Esophagus muscularis mucosa (tissue), 4 donors: ENCODE results near the gene MDK. TPM values are rescaled to one million over a fixed set of nuclear protein-coding genes. Genes with fewer than 3 reads are reported as not detected.

Experiments
- DNase-seq: peaks from one replicate; pipeline ENCODE4 v3.0.0-alpha.2; 2017; ENCODE audit errors: extremely low spot score
- H3K27ac ChIP-seq, 4 donors: fragments of 200-600 bp; sonication (generic); replicated peaks in 1 of 4; 1 replicate in 3 of 4; 2 replicates in 1 of 4; pipeline ENCODE4 v1.5.1; 2016 to 2019; ENCODE audit warnings: mild to moderate bottlenecking in 1 of 4
- H3K27me3 ChIP-seq, 4 donors: fragments of 200-600 bp; sonication (generic); one replicate each; pipeline versions ENCODE4 v1.5.1 to v1.6.0; 2016 to 2019
- H3K36me3 ChIP-seq, 4 donors: fragments of 200-600 bp; sonication (generic); one replicate each; pipeline ENCODE4 v1.5.1; 2016 to 2019
- H3K4me1 ChIP-seq, 4 donors: fragments of 200-600 bp; sonication (generic); one replicate each; pipeline ENCODE4 v1.5.1; 2016 to 2019
- H3K4me3 ChIP-seq, 4 donors: fragments of 200-600 bp; sonication (generic); 1 replicate in 2 of 4; 2 replicates in 2 of 4; pipeline ENCODE4 v1.5.1; 2016 to 2019; ENCODE audit warnings: mild to moderate bottlenecking in 4 of 4, moderate library complexity in 1 of 4
- H3K9me3 ChIP-seq, 4 donors: fragments of 200-600 bp; sonication (generic); 1 replicate in 3 of 4; 2 replicates in 1 of 4; pipeline ENCODE4 v1.5.1; 2016 to 2019
- CTCF ChIP-seq, 3 experiments: fragments of 200-600 bp in 2 of 3; fragments of 450-650 bp in 1 of 3; sonication (generic) in 2 of 3; IDR thresholded peaks; one replicate each; pipeline ENCODE4 v1.5.1; 2017 to 2019; ENCODE audit warnings: antibody characterized with exemption in 3 of 3, mild to moderate bottlenecking in 2 of 3, moderate library complexity in 1 of 3
- EP300 ChIP-seq: sonication (generic); formaldehyde crosslinking; IDR thresholded peaks from one replicate; pipeline ENCODE4 v1.6.1; 2017; ENCODE audit warnings: antibody characterized with exemption
- POLR2A ChIP-seq: fragments of 450-650 bp; IDR thresholded peaks from one replicate; pipeline ENCODE4 v1.6.1; 2017; ENCODE audit warnings: antibody characterized with exemption, moderate library complexity, mild to moderate bottlenecking, low read depth
- POLR2AphosphoS5 ChIP-seq, 2 donors: sonication (generic); formaldehyde crosslinking; IDR thresholded peaks; one replicate each; pipeline ENCODE4 v1.6.1; 2017; ENCODE audit warnings: antibody characterized with exemption in 2 of 2
- WGBS: methylation state at CpG from one replicate; pipeline ENCODE4 v1.1.5; 2018; 5-methylcytosine and 5-hydroxymethylcytosine counted together
- intact Hi-C: fragments of 100-400 bp; cut with DNase I; formaldehyde crosslinking; loops from one replicate; pipeline ENCODE4 v1.15.1; 2023
- total RNA-seq, 4 donors: library from RNA; depleted of rRNA; stranded (reverse); fragments of >200 nt; gene quantifications; one replicate each; pipeline versions ENCODE4 v1.1.0 to v1.2.1, GENCODE V29; 2016

Gene MDK
- total RNA-seq, 4 donors from 2014 or later = 1.2 to 12.8 (median 11.8) TPM

- Histone ChIP-seq H3K36me3 (peaks cover 0 to 27% (median 18%) of the 10 kb centered on the region in 4 donors), H3K27me3 (no peaks in the 10 kb centered on the region), H3K4me1 (peaks cover 52 to 79% (median 63%) of the 10 kb centered on the region in 4 donors), H3K27ac (no peak overlapping the region), H3K4me3 (no peak overlapping the region), H3K9me3 (no peaks in the 10 kb centered on the region)
- DNase-seq = no peak
- WGBS = 87% methylated on average over 3 of the region's 3 CpGs
- intact Hi-C loops = no loop called here
- TF ChIP-seq CTCF (IDR thresholded peaks at IDR 0.05) (no peak), EP300 (no peak), POLR2A (no peak), POLR2AphosphoS5 (IDR thresholded peaks at IDR 0.05) (no peak)
These were observed 16.7 kb upstream of the MDK start for GRCh38 chr11:46364791-46365190.

GRCh38 chr11:46366260-46366659 lies 15.2 kb upstream of the MDK start:
- no peak for TF ChIP-seq EP300
- no peak for TF ChIP-seq POLR2A
- TF ChIP-seq CTCF (IDR thresholded peaks at IDR 0.05) = no peak
- no peak for TF ChIP-seq POLR2AphosphoS5 (IDR thresholded peaks at IDR 0.05)
- intact Hi-C loops = loop anchor here (2.0 kb wide), 1 partner anchor 13 kb away; no protein-coding TSS in a partner anchor
- WGBS = 87% methylated on average over 13 of the region's 22 CpGs
- Histone ChIP-seq H3K9me3 (no peaks in the 10 kb centered on the region), H3K4me3 (no peak overlapping the region), H3K27me3 (no peaks in the 10 kb centered on the region), H3K27ac (no peak overlapping the region), H3K36me3 (peaks cover 0 to 42% (median 32%) of the 10 kb centered on the region in 4 donors), H3K4me1 (peaks cover 41 to 65% (median 52%) of the 10 kb centered on the region in 4 donors)
- no peak for DNase-seq

GRCh38 chr11:46366661-46367161 lies 14.8 kb upstream of the MDK start:
- DNase-seq = no peak
- Histone ChIP-seq H3K4me3 (no peak overlapping the region), H3K4me1 (peaks cover 37 to 60% (median 47%) of the 10 kb centered on the region in 4 donors), H3K27me3 (no peaks in the 10 kb centered on the region), H3K9me3 (no peaks in the 10 kb centered on the region), H3K27ac (peak overlapping the region in 1 of 4 donors; percentile 8), H3K36me3 (peaks cover 0 to 46% (median 37%) of the 10 kb centered on the region in 4 donors)
- 93% methylated on average over 19 of the region's 31 CpGs for WGBS
- intact Hi-C loops = loop anchor here (2.0 kb wide), 1 partner anchor 14 kb away; no protein-coding TSS in a partner anchor
- TF ChIP-seq EP300 = no peak
- TF ChIP-seq POLR2AphosphoS5 (IDR thresholded peaks at IDR 0.05) = no peak
- no peak for TF ChIP-seq POLR2A
- no peak for TF ChIP-seq CTCF (IDR thresholded peaks at IDR 0.05)

- TF ChIP-seq EP300 = no peak
- TF ChIP-seq POLR2AphosphoS5 (IDR thresholded peaks at IDR 0.05) = peak in 1 of 2 donors; percentile 57
- no peak for TF ChIP-seq POLR2A
- TF ChIP-seq CTCF (IDR thresholded peaks at IDR 0.05) = peak; percentile 82 to 94 (median 91)
- Histone ChIP-seq H3K9me3 (no peaks in the 10 kb centered on the region), H3K36me3 (peaks cover 0 to 53% (median 43%) of the 10 kb centered on the region in 4 donors), H3K4me1 (peaks cover 30 to 53% (median 41%) of the 10 kb centered on the region in 4 donors), H3K27me3 (no peaks in the 10 kb centered on the region), H3K4me3 (peak overlapping the region in 3 of 4 donors; percentile 10 to 22 (median 20)), H3K27ac (peak overlapping the region in 2 of 4 donors; percentile 8 to 32)
- WGBS = 9% methylated on average over 16 of the region's 32 CpGs
- intact Hi-C loops = loop anchor here (2.0 kb wide), 1 partner anchor 15 kb away; no protein-coding TSS in a partner anchor
- no peak for DNase-seq
These were observed 14.1 kb upstream of the MDK start for GRCh38 chr11:46367244-46367915.
